ENCODE measurements around the gene KLC3.

KLC3 gene

DNA sequence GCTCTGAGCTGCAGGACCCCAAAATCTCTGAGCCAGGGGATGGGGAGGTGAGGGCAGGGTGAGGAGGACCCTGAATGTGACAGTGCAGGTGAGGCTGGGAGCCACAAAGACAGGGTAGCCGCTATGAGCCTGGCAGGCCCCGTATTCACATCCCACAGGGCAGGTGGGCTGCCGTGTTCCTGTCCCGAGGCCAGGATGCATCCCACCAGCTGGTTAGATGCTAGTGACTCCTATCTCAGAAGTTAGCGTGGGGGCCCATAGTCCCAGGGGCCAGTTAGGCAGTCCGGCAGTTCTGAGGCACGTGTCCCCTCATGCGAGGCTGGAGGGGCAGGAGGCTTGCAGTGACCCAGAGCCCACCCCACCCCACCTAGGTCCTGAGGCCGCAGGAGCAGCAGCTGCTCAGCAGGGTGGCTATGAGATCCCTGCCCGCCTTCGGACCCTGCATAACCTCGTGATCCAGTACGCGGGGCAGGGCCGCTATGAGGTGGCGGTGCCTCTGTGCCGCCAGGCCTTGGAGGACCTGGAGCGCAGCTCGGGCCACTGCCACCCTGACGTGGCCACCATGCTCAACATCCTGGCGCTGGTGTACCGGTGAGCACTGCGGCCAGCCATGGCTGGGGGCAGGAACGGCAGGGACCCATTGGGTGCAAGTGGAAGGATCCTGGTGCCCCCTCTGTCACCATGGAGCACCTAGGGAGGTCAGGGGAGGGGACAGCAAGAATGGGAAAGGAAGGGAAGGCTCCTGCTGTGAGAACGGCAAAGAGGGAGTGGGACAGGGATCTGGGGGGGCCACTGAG is 7.2 kb downstream of the KLC3 start:
- no peak overlapping the region for H3K4me2 ChIP-seq (ENCODE audit: low read depth, low read length, poor library complexity, severe bottlenecking)
- H3K9me2 ChIP-seq (replicated peaks; ENCODE audit: insufficient read depth, low read length), result no peaks in the 10 kb centered on the region
- no peak overlapping the region for H2AFZ ChIP-seq (ENCODE audit: low read depth, low read length, severe bottlenecking)
- H3K9me3 ChIP-seq (ENCODE audit: insufficient read depth, low read length), result no peaks in the 10 kb centered on the region
- H3K9ac ChIP-seq (ENCODE audit: low read length), result no peak overlapping the region
- H3F3A ChIP-seq (ENCODE audit: insufficient read depth), result no peaks in the 10 kb centered on the region
- H3K36me3 ChIP-seq (ENCODE audit: low read length), result no peaks in the 10 kb centered on the region
- no peaks in the 10 kb centered on the region for H3K79me2 ChIP-seq (ENCODE audit: insufficient read depth, low read length)
- H3K27me3 ChIP-seq (ENCODE audit: low read length), result no peaks in the 10 kb centered on the region
- H4K20me1 ChIP-seq (ENCODE audit: low read depth, low read length), result no peaks in the 10 kb centered on the region
- no peak overlapping the region for H3K27ac ChIP-seq (ENCODE audit: low read depth, low read length)
- TF ChIP-seq EZH2phosphoT487 (conservative IDR thresholded peaks at IDR 0.05; ENCODE audit: low read length), result no peak
- TF ChIP-seq, protein P1, sequence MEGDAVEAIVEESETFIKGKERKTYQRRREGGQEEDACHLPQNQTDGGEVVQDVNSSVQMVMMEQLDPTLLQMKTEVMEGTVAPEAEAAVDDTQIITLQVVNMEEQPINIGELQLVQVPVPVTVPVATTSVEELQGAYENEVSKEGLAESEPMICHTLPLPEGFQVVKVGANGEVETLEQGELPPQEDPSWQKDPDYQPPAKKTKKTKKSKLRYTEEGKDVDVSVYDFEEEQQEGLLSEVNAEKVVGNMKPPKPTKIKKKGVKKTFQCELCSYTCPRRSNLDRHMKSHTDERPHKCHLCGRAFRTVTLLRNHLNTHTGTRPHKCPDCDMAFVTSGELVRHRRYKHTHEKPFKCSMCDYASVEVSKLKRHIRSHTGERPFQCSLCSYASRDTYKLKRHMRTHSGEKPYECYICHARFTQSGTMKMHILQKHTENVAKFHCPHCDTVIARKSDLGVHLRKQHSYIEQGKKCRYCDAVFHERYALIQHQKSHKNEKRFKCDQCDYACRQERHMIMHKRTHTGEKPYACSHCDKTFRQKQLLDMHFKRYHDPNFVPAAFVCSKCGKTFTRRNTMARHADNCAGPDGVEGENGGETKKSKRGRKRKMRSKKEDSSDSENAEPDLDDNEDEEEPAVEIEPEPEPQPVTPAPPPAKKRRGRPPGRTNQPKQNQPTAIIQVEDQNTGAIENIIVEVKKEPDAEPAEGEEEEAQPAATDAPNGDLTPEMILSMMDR (IDR thresholded peaks at IDR 0.05; ENCODE audit: insufficient read depth, low read length, poor library complexity, severe bottlenecking), result no peak
- H3K4me3 ChIP-seq (ENCODE audit: insufficient read depth, low read length, poor library complexity, severe bottlenecking), result no peak overlapping the region

GRCh38 chr19:45348367-45349125 is 8.0 kb downstream of the KLC3 start:
- H3K9ac ChIP-seq (ENCODE audit: low read length), result no peak overlapping the region
- H3K9me3 ChIP-seq (ENCODE audit: insufficient read depth, low read length), result no peaks in the 10 kb centered on the region
- no peak overlapping the region for H3K4me3 ChIP-seq (ENCODE audit: insufficient read depth, low read length, poor library complexity, severe bottlenecking)
- H3K27me3 ChIP-seq (ENCODE audit: low read length), result no peaks in the 10 kb centered on the region
- no peak overlapping the region for H2AFZ ChIP-seq (ENCODE audit: low read depth, low read length, severe bottlenecking)
- no peaks in the 10 kb centered on the region for H3K36me3 ChIP-seq (ENCODE audit: low read length)
- no peaks in the 10 kb centered on the region for H3K79me2 ChIP-seq (ENCODE audit: insufficient read depth, low read length)
- no peaks in the 10 kb centered on the region for H3K9me2 ChIP-seq (replicated peaks; ENCODE audit: insufficient read depth, low read length)
- H3K27ac ChIP-seq (ENCODE audit: low read depth, low read length), result no peak overlapping the region
- TF ChIP-seq, protein P1 (IDR thresholded peaks at IDR 0.05; ENCODE audit: insufficient read depth, low read length, poor library complexity, severe bottlenecking), result no peak
- TF ChIP-seq EZH2phosphoT487 (conservative IDR thresholded peaks at IDR 0.05; ENCODE audit: low read length), result no peak
- H3F3A ChIP-seq (ENCODE audit: insufficient read depth), result no peaks in the 10 kb centered on the region
- H4K20me1 ChIP-seq (ENCODE audit: low read depth, low read length), result no peaks in the 10 kb centered on the region
- H3K4me2 ChIP-seq (ENCODE audit: low read depth, low read length, poor library complexity, severe bottlenecking), result no peak overlapping the region

- no peak overlapping the region for H3K4me2 ChIP-seq (ENCODE audit: low read depth, low read length, poor library complexity, severe bottlenecking)
- H3K79me2 ChIP-seq (ENCODE audit: insufficient read depth, low read length), result no peaks in the 10 kb centered on the region
- H3K27ac ChIP-seq (ENCODE audit: low read depth, low read length), result no peak overlapping the region
- no peak overlapping the region for H3K9ac ChIP-seq (ENCODE audit: low read length)
- no peak overlapping the region for H2AFZ ChIP-seq (ENCODE audit: low read depth, low read length, severe bottlenecking)
- H3K9me2 ChIP-seq (replicated peaks; ENCODE audit: insufficient read depth, low read length), result no peaks in the 10 kb centered on the region
- no peak overlapping the region for H3K4me3 ChIP-seq (ENCODE audit: insufficient read depth, low read length, poor library complexity, severe bottlenecking)
- no peaks in the 10 kb centered on the region for H3K36me3 ChIP-seq (ENCODE audit: low read length)
- no peaks in the 10 kb centered on the region for H3K9me3 ChIP-seq (ENCODE audit: insufficient read depth, low read length)
- H3K27me3 ChIP-seq (ENCODE audit: low read length), result no peaks in the 10 kb centered on the region
- no peaks in the 10 kb centered on the region for H4K20me1 ChIP-seq (ENCODE audit: low read depth, low read length)
- H3F3A ChIP-seq (ENCODE audit: insufficient read depth), result no peaks in the 10 kb centered on the region
- TF ChIP-seq EZH2phosphoT487 (conservative IDR thresholded peaks at IDR 0.05; ENCODE audit: low read length), result no peak
- TF ChIP-seq, protein P1 (IDR thresholded peaks at IDR 0.05; ENCODE audit: insufficient read depth, low read length, poor library complexity, severe bottlenecking), result no peak
Observed at GRCh38 chr19:45349126-45349415, 8.5 kb downstream of the KLC3 start.
